ENCODE data around the gene MYO18B.

DNA sequence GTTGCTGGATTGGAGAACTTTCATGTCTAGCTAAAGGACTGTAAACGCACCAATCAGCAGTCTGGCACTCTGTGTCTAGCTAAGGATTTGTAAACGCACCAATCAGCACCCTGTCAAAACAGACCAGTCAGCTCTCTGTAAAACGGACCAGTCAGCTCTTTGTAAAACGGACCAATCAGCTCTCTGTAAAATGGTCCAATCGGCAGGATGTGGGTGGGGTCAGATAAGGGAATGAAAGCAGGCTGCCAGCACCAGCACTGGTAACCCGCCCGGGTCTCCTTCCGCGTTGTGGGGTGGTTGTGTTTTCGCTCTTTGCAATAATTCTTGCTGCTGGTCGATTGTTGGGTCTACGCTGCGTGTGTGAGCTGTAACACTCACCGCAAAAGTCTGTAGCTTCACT lies 11.3 kb downstream of the MYO18B start:
- TF ChIP-seq, protein P1, sequence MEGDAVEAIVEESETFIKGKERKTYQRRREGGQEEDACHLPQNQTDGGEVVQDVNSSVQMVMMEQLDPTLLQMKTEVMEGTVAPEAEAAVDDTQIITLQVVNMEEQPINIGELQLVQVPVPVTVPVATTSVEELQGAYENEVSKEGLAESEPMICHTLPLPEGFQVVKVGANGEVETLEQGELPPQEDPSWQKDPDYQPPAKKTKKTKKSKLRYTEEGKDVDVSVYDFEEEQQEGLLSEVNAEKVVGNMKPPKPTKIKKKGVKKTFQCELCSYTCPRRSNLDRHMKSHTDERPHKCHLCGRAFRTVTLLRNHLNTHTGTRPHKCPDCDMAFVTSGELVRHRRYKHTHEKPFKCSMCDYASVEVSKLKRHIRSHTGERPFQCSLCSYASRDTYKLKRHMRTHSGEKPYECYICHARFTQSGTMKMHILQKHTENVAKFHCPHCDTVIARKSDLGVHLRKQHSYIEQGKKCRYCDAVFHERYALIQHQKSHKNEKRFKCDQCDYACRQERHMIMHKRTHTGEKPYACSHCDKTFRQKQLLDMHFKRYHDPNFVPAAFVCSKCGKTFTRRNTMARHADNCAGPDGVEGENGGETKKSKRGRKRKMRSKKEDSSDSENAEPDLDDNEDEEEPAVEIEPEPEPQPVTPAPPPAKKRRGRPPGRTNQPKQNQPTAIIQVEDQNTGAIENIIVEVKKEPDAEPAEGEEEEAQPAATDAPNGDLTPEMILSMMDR (IDR thresholded peaks at IDR 0.05) = no peak
- no peak for TF ChIP-seq EZH2 (IDR thresholded peaks at IDR 0.05; ENCODE audit: borderline replicate concordance, insufficient read depth, low read depth, low read length, poor library complexity, severe bottlenecking)
